GM23248 (cell line): ENCODE measurements around the gene CAMTA1.

ENCODE experiments used
- EZH2 ChIP-seq: fragments of 200-600 bp; sonication (generic); IDR thresholded peaks from 2 replicates; pipeline ENCODE4 v1.6.1; 2018; ENCODE audit warnings: antibody characterized with exemption, mild to moderate bottlenecking; ENCODE audit not compliant: insufficient read depth, poor library complexity, severe bottlenecking
- EZH2phosphoT487 ChIP-seq: fragments of 200-600 bp; sonication (generic); IDR thresholded peaks from 2 replicates; pipeline ENCODE4 v1.6.1; 2018; ENCODE audit warnings: antibody characterized with exemption, moderate library complexity, mild to moderate bottlenecking, low read depth; ENCODE audit not compliant: insufficient read depth

DNA sequence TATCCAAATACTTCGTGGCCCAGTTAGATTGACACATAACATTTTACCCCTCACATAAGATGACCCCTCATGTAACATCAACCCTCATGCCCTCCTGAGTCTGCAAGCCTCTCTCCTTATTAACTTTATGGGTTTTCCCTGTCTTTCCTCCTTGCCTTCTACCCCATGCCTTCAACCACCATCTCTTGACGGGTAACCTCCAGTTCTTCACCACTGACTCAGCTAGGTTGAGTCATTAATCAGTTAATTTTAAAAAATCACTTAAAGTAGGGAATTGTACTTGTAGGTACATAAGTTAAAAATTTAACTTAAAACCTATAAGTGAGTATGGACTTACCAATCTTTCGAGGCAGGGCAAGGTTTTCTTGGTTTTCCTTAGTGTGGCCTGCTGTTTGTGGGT is 330.7 kb downstream of the CAMTA1 start:
- TF ChIP-seq EZH2 (no peak), EZH2phosphoT487 (no peak)
